A673 (cell line): ENCODE measurements around the gene ZNF48.

Experiments
- EZH2 ChIP-seq: fragments of 200-600 bp; sonication (generic); IDR thresholded peaks from 2 replicates; pipeline ENCODE4 v1.6.1; 2017; ENCODE audit warnings: borderline replicate concordance, low read depth, mild to moderate bottlenecking, mixed read lengths, antibody characterized with exemption, low read length; ENCODE audit not compliant: poor library complexity, severe bottlenecking
- TF ChIP-seq, protein P1 (sequence below): fragments of 300-800, 200-600 bp; sonication (generic); conservative IDR thresholded peaks from 2 replicates; pipeline ENCODE4 v1.5.1; 2017; ENCODE audit warnings: low read depth, mild to moderate bottlenecking, antibody characterized with exemption, low read length, moderate library complexity, mixed read lengths

DNA sequence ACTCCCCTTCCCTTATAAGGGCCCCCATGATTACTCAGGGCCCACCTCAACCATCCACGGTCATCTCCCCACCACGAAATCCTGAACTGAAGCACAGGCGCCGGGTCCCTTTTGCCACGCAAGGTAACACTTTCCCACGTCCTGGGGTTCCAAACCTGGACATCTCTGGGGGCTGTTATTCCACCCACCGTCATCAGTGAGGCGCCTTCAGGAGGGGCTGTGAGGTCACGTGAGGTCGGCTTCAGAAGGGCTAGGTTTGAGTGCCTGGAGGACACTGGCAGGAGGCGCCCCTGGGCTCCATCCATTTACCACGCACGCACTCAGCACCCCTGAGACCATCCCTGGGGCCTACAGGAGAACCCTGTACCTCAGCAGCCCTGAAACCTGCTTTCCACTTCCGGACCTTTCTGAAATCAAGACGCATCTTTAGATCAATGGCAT lies 44.2 kb upstream of the ZNF48 start:
- TF ChIP-seq, protein P1, sequence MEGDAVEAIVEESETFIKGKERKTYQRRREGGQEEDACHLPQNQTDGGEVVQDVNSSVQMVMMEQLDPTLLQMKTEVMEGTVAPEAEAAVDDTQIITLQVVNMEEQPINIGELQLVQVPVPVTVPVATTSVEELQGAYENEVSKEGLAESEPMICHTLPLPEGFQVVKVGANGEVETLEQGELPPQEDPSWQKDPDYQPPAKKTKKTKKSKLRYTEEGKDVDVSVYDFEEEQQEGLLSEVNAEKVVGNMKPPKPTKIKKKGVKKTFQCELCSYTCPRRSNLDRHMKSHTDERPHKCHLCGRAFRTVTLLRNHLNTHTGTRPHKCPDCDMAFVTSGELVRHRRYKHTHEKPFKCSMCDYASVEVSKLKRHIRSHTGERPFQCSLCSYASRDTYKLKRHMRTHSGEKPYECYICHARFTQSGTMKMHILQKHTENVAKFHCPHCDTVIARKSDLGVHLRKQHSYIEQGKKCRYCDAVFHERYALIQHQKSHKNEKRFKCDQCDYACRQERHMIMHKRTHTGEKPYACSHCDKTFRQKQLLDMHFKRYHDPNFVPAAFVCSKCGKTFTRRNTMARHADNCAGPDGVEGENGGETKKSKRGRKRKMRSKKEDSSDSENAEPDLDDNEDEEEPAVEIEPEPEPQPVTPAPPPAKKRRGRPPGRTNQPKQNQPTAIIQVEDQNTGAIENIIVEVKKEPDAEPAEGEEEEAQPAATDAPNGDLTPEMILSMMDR, result no peak
- TF ChIP-seq EZH2, result no peak
